HL-60 (cell line): Measurements from ENCODE around the gene M1AP.

Experiments
- DNase-seq, 2 experiments: peaks; one replicate each; pipeline ENCODE4 v3.0.0-alpha.2; 2010 to 2020; ENCODE audit warnings: low read depth in 1 of 2, low spot score in 1 of 2
- H3K27ac ChIP-seq: fragments of 250-450 bp; sonication (Bioruptor Pico); replicated peaks from 2 replicates; pipeline ENCODE4 v1.5.1; 2020; ENCODE audit warnings: mild to moderate bottlenecking, moderate library complexity
- H3K27me3 ChIP-seq: fragments of 250-450 bp; sonication (Bioruptor Pico); 2 replicates; pipeline ENCODE4 v1.5.1; 2021; ENCODE audit warnings: mild to moderate bottlenecking, moderate library complexity; ENCODE audit not compliant: insufficient read depth, poor library complexity, severe bottlenecking
- H3K4me3 ChIP-seq: replicated peaks from 2 replicates; pipeline ENCODE4 v1.5.1; 2011; ENCODE audit warnings: mild to moderate bottlenecking, control low read depth, low read length; ENCODE audit not compliant: insufficient read depth
- CTCF ChIP-seq: IDR thresholded peaks from one replicate; pipeline ENCODE4 v1.5.1; 2011; ENCODE audit warnings: low read length, control low read depth, inconsistent platforms; ENCODE audit not compliant: insufficient read depth
- GABPA ChIP-seq: IDR thresholded peaks from 2 replicates; pipeline ENCODE4 v1.6.1; 2012; ENCODE audit warnings: low read depth
- POLR2AphosphoS5 ChIP-seq: IDR thresholded peaks from 2 replicates; pipeline ENCODE4 v1.6.1; 2012; ENCODE audit warnings: low read depth
- REST ChIP-seq: IDR thresholded peaks from 2 replicates; pipeline ENCODE4 v1.6.1; 2012; ENCODE audit warnings: low read depth; ENCODE audit not compliant: insufficient replicate concordance
- SPI1 ChIP-seq: IDR thresholded peaks from 2 replicates; pipeline ENCODE4 v1.6.1; 2012; ENCODE audit warnings: low read depth, mild to moderate bottlenecking, borderline replicate concordance

M1AP gene

DNA sequence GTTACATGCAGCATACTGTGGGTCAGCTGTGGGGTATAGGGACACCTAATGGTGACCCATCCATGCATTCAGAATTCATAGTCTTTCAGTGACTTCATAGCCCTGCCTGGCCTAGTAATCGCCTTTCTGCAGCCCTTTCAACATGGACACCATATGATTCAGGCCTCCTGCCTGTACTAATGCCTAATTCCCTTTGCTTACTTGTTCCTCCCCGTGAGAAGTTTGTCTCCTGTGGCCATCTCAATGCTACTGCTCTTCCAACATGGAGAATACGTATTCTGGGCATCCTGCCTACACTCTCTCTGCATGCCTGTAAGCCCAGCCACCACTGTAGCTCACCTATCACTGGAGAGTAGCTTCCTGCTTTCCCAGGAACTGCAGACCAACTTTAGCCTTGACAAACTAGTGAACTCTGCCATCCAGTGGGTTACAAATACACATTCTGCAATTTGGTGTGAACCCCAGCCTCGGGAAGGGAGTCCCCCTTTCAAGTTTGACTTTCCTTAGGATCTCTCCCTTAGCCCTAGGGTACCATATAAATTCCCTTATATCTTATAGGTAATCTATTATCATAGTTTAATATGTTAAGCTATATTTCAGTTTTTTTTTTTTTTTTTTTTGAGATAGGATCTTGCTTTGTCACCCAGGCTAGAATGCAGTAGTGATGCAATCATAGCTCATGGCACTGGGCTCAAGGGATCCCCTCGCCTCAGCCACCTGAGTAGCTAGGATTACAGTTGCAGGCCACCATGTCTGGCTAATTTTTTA, 22.3 kb downstream of the M1AP start:
- H3K4me3 ChIP-seq, result no peak overlapping the region
- H3K27me3 ChIP-seq, result no peaks in the 10 kb centered on the region
- H3K27ac ChIP-seq, result no peak overlapping the region
- DNase-seq, result no peak
- TF ChIP-seq GABPA (no peak), SPI1 (no peak), CTCF (no peak), REST (no peak), POLR2AphosphoS5 (no peak)

GRCh38 chr2:74620671-74621070, 27.5 kb downstream of the M1AP start:
- no peak for TF ChIP-seq SPI1
- no peak for TF ChIP-seq REST
- no peak for TF ChIP-seq GABPA
- TF ChIP-seq POLR2AphosphoS5, result no peak
- no peak for TF ChIP-seq CTCF
- H3K27ac ChIP-seq, result no peak overlapping the region
- no peak overlapping the region for H3K4me3 ChIP-seq
- no peaks in the 10 kb centered on the region for H3K27me3 ChIP-seq
- no peak for DNase-seq

DNA sequence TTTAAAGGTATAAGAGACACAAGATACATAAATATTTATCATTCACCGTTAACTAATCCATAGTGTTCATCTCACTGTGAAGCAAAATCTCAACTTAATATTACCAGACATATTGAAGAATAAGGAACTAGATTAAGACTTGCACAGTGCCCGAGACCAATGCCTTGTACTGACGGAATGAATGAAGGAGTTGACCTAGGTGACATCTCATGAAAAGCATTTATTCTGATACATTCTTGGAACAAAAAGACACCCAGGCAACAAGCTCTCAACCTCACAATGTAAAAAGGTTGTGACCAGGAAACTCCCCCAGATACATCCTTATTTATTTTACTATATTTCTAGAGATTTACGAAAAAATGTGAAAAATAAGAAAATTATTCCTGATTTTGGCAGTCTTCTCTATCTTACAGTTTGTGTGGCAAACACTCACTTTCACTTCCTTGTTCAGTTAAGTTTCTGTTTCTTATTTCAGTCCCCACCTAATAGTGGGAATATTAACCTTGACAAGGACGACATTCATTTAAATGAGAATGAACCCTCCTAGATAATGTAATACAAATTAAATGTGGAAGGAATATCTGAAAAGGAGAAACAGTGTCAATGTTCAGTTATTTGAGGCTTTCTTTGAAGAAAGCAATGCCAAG, 28.4 kb downstream of the M1AP start:
- DNase-seq, result no peak
- Histone ChIP-seq H3K27me3 (peaks cover 2% of the 10 kb centered on the region), H3K27ac (no peak overlapping the region), H3K4me3 (no peak overlapping the region)
- TF ChIP-seq CTCF (no peak), REST (no peak), GABPA (no peak), POLR2AphosphoS5 (no peak), SPI1 (no peak)
